CMK (cell line): ENCODE data around the gene FOXO1.

Source experiments
- DNase-seq: peaks from one replicate; pipeline ENCODE4 v3.0.0-alpha.2; 2010; ENCODE audit warnings: low read depth

The FOXO1 gene

DNA sequence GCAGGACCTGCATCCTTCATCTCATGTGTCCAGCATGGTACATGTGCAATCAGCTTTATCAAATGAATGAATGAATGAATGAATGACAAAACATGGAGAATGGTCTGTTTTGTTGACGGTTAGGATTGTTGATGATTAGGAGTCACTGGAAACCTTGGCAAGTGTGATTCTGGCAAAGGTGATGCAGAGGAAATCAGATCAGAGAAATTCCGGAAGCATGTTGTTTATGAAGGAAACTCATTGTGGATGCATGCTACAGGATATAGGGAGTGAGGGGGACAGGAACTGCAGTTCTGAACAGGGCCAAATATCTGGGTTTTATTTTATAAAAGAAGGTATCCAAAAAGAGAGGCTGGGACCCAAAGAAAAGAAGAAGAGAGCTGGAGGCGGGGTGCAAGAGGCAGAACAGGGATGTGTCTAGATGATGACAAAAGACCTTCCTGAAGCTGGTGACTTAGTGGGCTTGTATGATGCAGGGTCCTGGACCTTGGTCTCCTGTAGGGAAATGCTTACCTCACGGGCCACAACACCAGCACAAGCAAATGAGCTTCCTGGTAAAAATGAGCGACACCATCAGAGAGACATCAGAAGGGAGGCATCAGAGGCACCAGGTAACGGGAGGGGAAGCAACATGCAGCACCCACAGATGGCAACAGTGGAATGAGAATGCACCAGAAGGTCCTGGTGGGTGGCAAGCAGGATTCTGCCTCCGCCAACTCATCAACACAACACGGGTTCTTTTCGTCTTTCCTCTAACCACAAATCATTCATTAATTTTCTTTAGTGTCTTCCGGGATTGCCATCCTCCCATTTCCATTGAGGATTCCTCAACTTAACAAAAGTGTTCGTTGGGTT, 159.6 kb downstream of the FOXO1 start:
- no peak for DNase-seq
